GM18505 (cell line): ENCODE data around the gene CLTA.
A peak's percentile ranks its signal among the peaks of the same experiment; 100 is the strongest.

Experiments used
- ATAC-seq: cut with Tn5 transposase; IDR thresholded peaks from one replicate; pipeline ENCODE4 v1.9.1; 2021; ENCODE audit not compliant: unreplicated experiment
- POLR2A ChIP-seq: IDR thresholded peaks from 4 replicates; pipeline ENCODE4 v1.6.1; 2011; ENCODE audit warnings: borderline replicate concordance; ENCODE audit not compliant: insufficient read depth, insufficient read length; ENCODE audit errors: extremely low read depth

The CLTA gene, protein sequence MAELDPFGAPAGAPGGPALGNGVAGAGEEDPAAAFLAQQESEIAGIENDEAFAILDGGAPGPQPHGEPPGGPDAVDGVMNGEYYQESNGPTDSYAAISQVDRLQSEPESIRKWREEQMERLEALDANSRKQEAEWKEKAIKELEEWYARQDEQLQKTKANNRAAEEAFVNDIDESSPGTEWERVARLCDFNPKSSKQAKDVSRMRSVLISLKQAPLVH

DNA sequence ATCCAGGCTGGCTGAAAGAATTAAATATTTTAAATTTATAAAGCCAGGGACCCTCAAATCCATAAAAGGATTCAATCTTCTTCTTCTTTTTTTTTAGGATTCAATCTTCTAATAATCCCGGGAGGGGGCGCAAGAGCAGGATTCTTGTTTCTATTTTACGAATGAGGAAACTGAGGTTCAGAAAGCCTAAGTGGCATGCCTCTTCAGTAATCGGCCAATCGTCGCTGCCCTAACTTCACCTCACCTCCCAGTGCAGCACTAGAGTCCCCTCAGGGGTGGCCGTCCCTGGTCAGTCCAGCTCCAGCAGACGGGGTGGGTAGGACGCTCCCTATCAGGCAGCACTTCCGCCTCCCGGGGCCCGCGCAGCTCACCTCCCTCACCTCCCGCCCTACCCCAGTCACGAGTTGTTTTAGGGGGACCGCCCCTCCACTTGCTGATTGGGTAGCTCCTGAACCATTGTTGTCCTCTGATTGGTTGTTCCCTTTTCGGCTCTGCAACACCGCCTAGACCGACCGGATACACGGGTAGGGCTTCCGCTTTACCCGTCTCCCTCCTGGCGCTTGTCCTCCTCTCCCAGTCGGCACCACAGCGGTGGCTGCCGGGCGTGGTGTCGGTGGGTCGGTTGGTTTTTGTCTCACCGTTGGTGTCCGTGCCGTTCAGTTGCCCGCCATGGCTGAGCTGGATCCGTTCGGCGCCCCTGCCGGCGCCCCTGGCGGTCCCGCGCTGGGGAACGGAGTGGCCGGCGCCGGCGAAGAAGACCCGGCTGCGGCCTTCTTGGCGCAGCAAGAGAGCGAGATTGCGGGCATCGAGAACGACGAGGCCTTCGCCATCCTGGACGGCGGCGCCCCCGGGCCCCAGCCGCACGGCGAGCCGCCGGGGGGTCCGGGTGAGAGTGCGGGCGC is at the start of gene CLTA:
Gene CLTA (plus strand): TSS at position 534 of the 902 bp plus-strand sequence. CDS start 136 bp downstream, at position 670.
- peak; percentile 96 for ATAC-seq
- TF ChIP-seq POLR2A = peak; percentile 99

DNA sequence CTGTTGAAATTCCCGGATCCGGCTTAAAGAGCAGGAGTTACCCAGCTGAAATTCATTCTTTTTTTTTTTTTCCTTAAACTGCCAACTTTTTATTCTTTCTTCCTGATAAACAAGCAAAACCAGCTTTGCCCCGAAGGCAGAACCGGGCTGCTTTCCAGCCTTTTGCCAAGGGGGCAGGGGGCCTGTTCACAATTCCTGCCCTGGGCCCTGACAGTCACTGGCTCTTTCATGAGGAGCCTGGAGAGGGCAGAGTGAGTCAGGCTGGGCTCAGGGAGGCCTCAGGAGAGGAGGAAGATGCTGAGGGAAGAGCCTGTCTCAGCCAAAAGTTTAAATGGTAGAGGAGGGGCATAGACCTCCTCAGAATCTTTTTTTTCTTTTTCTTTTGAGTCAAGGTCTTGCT is 49.4 kb upstream of the CLTA start:
- ATAC-seq = no peak
- TF ChIP-seq POLR2A = no peak

DNA sequence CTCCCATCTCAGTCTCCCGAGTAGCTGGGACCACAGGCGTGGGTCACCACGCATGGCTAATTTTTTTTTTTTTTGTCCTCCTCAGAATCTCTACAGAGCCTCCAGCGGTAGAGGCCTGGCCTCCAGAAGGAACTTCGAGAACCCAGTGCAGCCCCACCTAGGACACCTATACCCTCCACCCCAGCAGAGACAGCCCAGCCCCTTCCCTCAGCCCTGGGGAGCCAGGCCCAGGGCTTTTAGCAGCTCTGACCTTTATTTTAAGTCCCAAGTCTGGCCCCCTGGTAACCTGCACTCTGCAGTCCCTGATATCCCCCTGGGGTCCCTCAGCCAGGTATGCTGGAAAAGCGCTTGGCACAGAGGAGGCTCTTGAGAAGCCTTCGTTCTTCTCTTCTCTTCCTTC is 49.0 kb upstream of the CLTA start:
- no peak for TF ChIP-seq POLR2A
- ATAC-seq = no peak

DNA sequence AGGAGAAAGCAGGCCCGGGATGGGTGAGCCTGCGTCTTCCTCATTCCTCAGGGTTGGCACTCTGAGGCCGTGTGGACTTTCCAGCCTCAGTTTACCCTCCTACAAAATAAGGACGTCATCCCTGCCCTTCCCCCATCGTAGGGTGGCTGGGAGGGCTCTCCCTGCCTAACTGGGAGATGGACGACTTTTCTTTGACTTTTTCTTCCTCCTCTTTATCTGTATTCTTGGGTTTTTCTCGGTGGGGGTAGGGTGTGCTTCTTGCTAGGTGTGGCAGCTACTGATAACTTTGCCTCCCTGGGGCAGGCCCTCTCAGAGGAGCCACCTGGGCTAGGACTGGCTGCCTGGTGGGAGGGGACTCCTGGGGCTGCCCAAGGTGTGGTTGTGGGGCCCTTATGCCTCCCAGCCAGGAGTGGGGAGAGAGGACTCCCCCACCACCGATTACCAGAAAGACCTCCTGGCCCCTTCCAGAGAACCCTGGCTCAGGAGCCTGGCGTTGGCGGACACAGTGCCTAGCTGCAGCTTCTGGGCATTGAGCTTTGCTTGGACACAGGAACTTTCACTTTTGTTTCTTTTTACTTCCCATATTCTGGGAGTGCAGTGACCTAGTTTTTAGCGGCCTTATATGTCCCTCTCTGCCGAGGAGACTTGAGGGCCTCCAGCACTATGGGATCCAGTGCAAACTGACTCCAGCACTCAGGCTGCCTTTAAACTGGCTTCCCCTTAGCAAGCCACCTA is 48.0 kb upstream of the CLTA start:
- no peak for ATAC-seq
- no peak for TF ChIP-seq POLR2A

DNA sequence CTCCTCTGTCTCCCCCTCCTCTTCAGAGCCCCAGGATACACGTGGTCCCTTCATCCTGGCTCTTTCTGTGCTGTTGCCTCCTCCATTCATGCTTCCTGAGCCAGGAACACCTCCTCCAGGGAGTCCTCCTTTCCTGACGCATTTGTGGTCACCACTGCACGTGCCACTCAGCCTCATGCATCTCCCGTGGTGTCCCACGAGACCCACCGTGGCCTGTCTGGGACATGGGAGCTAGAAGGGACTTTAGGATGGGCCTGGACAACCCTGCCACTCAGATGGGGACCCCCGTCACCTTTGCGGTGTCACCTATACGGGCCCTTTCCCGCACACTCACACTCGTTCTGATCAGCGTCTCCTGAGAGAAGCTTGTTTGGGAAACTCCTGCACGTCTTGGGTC is 47.5 kb upstream of the CLTA start:
- no peak for TF ChIP-seq POLR2A
- ATAC-seq = no peak

DNA sequence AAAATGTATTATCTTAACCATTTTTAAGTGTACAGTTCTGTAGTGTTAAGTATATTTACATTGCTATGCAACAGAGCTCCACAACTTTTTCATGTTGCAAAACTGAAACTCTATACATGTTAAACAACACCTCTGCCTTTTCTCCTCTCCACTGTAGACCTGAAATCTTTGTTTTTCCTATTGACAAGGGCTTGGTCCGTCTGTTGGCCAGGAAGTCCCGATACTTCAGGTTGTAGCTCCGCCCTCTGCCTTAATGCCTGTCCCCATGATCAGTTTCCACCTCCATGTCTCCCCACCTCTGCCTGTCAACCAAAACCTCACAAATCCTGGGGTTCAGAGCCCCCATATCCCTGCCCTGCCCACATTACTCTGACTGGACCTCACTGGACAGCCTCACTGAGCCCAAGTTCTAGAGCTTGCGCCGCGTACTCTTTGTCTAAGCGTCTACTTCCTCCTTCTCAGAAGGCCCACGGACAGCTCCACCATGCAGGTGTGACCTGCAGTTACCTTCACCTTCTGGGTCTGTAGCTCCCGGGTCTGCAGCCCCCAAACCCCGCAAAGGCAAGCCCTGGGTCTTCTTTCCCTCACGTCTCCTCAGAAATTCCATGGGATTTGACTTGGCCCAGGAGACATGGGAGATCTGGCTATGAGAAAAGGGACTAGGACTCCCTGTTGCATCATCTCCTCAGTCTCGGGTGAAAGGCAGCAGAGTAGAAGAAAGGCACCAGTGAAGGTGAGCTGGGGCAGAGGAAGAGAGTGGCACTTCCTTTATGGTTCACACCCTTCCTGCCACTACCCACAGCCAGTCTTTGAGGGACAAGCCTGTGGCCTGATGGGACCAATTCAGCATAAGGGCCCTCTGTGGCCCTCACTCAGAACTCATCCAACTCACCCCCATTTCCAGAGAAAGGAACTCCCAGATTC is 46.1 kb upstream of the CLTA start:
- no peak for TF ChIP-seq POLR2A
- no peak for ATAC-seq

DNA sequence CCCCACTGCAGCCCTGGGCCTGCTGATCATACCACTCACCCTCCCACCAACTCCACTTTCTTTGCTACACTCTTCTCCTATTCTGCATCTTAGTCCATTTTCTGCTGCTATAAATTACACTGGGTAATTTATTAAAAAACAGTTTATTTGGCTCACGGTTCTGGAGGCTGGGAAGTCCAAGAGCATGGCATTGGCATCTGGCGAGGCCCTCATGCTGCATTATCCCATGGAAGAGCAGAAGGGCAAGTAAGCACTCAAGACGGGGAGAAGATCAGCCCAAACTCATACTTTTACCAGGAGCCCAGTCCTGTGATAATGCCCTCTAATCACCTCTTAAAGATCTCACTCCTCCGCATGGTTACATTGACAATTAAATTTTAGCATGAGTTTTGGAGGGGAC is 44.8 kb upstream of the CLTA start:
- TF ChIP-seq POLR2A = no peak
- no peak for ATAC-seq

DNA sequence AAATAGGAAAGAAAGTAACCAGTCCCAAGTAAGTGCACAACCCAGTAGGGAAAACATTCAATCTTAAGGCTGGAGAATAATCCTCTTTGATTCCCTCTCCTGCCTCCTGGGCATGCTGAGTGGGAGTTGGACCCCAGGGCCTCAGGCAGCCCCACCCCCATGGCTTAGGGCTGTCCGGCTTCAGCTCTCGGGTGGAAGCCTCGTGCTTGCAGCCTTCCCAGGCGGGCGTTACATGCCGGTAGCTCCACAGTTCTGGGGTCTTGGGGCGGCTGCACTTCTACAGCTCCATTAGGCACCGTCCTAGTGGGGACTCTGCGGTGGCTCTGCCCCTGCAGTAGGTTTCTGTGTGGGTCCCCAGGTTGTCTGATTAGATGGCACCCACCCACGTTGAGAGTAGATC is 44.1 kb upstream of the CLTA start:
- TF ChIP-seq POLR2A = no peak
- no peak for ATAC-seq

DNA sequence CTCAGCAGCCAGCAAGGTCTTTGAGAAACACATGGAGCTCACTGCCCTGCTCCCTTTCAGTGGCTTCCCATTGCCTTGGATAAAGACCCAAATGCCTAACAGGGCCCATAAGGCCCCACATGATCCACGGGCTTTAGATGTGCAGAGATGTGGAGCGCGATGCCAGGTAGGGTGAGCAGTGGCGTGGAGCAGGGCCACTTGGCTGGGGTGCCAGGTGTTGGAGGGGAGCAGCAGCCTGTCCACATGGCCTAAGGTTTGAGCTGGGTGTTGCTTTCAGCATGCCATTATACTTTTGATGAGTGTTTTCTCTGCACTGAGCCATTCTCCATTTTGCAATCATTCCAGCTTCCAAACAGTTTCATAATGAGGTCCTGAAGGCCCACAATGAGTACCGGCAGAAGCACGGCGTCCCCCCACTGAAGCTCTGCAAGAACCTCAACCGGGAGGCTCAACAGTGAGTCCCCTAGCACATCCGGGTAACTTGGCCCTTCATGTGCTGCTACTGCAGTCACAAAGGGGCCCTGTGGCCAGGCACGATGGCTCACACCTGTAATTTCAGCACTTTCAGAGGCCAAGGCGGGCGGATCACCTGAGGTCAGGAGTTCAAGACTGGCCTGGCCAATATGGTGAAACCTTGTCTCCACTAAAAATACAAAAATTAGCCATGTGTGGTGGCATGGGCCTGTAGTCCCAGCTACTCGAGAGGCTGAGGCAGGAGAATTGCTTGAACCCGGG is 43.1 kb upstream of the CLTA start:
- no peak for ATAC-seq
- TF ChIP-seq POLR2A = no peak

DNA sequence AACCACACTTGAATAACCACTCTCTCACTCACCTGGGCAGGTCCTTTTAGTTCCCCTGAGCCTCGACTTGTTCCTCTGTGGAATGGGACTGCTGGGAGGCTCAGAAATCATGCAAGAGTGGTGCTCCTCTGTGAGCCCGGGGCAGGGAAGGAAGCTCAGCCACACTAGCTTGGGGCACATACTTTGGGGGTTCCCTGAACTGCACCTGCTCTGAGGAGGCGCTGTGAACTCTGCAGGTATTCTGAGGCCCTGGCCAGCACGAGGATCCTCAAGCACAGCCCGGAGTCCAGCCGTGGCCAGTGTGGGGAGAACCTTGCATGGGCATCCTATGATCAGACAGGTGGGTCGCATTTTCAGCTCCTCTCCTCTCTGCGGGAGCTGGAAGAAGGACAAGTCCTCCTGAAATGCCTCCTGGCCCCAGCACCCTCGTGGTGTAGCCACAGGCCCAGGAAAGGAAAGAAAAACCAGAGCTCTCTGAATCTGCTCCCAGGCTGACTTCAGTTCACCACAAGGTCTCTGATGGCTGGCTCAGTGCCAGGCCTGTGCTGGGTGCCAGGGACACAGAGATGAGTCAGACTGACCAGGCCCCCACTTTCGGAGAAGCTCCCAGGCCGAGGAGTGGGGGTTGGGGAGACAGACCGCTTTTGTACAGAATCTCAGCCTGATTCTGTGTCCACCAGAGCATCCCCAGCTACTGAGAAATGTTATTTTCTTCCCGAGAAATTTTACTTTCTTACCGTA is 42.2 kb upstream of the CLTA start:
- no peak for ATAC-seq
- TF ChIP-seq POLR2A = no peak

DNA sequence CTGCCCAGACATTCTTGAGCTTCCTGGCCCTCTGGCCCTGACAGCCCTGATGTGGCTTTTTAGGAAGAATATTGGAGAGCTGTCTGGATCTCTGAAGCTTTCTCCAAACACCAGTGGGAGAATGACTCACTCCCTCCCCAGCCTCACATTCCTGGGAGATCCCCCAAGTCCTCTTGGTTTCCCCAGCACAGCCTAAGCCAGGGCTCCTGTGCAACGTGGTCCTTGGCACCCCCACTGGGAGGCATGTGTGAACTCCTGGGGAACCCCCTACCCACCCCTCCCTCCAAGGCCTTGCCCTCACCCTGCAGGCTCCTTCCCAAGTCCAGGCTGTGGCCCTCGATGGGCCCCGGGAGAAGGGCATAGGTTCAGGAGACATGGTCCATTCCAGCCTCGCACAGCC is 41.5 kb upstream of the CLTA start:
- ATAC-seq = no peak
- no peak for TF ChIP-seq POLR2A
